DND-41 (cell line): ENCODE data around the gene SPATA19.

Experiments
- ATAC-seq: fragments of 200-7000 bp; cut with Tn5 transposase; 3 replicates; pipeline ENCODE4 v1.9.1; 2021; ENCODE audit warnings: low read depth; ENCODE audit not compliant: insufficient read depth
- DNase-seq: peaks from one replicate; pipeline ENCODE4 v3.0.0-alpha.2; 2020
- H2AFZ ChIP-seq: 2 replicates; pipeline ENCODE4 v1.6.0; 2012; ENCODE audit warnings: low read depth, low read length
- H3K27ac ChIP-seq: 2 replicates; pipeline ENCODE4 v1.5.1; 2012; ENCODE audit warnings: low read length, inconsistent platforms
- H3K27me3 ChIP-seq: fragments of 200-600 bp; sonication (generic); 2 replicates; pipeline ENCODE4 v1.6.0; 2012; ENCODE audit warnings: low read length, mild to moderate bottlenecking, inconsistent platforms; ENCODE audit not compliant: insufficient read depth, poor library complexity
- H3K36me3 ChIP-seq: 2 replicates; pipeline ENCODE4 v1.5.1; 2012; ENCODE audit warnings: low read length, inconsistent platforms; ENCODE audit not compliant: insufficient read depth
- H3K4me1 ChIP-seq: 2 replicates; pipeline ENCODE4 v1.5.1; 2012; ENCODE audit warnings: mild to moderate bottlenecking, low read length; ENCODE audit not compliant: insufficient read depth
- H3K4me2 ChIP-seq: 2 replicates; pipeline ENCODE4 v1.6.0; 2012; ENCODE audit warnings: mild to moderate bottlenecking, moderate library complexity, low read length, inconsistent platforms; ENCODE audit not compliant: insufficient read depth
- H3K4me3 ChIP-seq, 2 experiments: fragments of 200-600 bp in 1 of 2; shearing (Covaris generic) in 1 of 2; 2 replicates each; pipeline ENCODE4 v1.5.1; 2012 to 2016; ENCODE audit warnings: inconsistent platforms in 2 of 2, low read length in 2 of 2, mild to moderate bottlenecking in 2 of 2, low read depth in 1 of 2, moderate library complexity in 1 of 2
- H3K79me2 ChIP-seq: 2 replicates; pipeline ENCODE4 v1.6.0; 2012; ENCODE audit warnings: low read length, inconsistent platforms; ENCODE audit not compliant: insufficient read depth
- H3K9ac ChIP-seq: 2 replicates; pipeline ENCODE4 v1.6.0; 2012; ENCODE audit warnings: low read depth, mild to moderate bottlenecking, inconsistent platforms, low read length, moderate library complexity
- H3K9me3 ChIP-seq: 2 replicates; pipeline ENCODE4 v1.5.1; 2012; ENCODE audit warnings: low read length, moderate library complexity, mild to moderate bottlenecking, inconsistent platforms; ENCODE audit not compliant: insufficient read depth, severe bottlenecking
- H4K20me1 ChIP-seq: 2 replicates; pipeline ENCODE4 v1.6.0; 2012; ENCODE audit warnings: low read length; ENCODE audit not compliant: insufficient read depth
- EZH2 ChIP-seq: IDR thresholded peaks from 3 replicates; pipeline ENCODE4 v1.6.1; 2012; ENCODE audit warnings: borderline replicate concordance, low read depth, mild to moderate bottlenecking, moderate library complexity, low read length, inconsistent platforms; ENCODE audit not compliant: severe bottlenecking
- TF ChIP-seq, protein P1 (sequence below): IDR thresholded peaks from 2 replicates; pipeline ENCODE4 v1.5.1; 2012; ENCODE audit warnings: borderline replicate concordance, low read length, moderate library complexity, mild to moderate bottlenecking; ENCODE audit not compliant: poor library complexity, severe bottlenecking; ENCODE audit errors: extremely low read depth

Gene SPATA19

DNA sequence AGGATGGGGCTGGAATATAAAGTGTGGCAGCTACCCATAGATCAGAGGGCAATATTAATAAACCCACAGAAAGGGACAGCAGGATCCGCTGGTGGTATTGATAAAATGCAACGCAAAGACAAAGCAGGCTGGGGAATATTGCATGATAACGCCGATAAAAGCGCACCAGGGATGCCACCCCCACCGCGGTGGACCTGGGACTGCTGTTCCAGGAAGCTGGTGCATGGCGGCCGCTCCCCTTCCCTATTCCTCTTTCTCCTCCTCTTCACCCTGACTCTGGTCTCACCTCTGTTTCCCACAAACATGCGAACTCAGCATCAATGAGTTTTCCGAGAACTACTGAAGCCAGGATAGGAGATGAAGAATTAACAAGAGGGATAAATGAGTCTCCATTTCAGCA, 20.2 kb downstream of the SPATA19 start:
- H3K9me3 ChIP-seq: no peaks in the 10 kb centered on the region
- H3K4me2 ChIP-seq: no peak overlapping the region
- H2AFZ ChIP-seq: no peak overlapping the region
- H3K27me3 ChIP-seq: peaks cover 9% of the 10 kb centered on the region
- DNase-seq (no peak), ATAC-seq (no peak)
- H3K36me3 ChIP-seq: no peaks in the 10 kb centered on the region
- H3K4me1 ChIP-seq: no peaks in the 10 kb centered on the region
- H3K79me2 ChIP-seq: no peaks in the 10 kb centered on the region
- no peak overlapping the region for H3K4me3 ChIP-seq
- TF ChIP-seq, protein P1, sequence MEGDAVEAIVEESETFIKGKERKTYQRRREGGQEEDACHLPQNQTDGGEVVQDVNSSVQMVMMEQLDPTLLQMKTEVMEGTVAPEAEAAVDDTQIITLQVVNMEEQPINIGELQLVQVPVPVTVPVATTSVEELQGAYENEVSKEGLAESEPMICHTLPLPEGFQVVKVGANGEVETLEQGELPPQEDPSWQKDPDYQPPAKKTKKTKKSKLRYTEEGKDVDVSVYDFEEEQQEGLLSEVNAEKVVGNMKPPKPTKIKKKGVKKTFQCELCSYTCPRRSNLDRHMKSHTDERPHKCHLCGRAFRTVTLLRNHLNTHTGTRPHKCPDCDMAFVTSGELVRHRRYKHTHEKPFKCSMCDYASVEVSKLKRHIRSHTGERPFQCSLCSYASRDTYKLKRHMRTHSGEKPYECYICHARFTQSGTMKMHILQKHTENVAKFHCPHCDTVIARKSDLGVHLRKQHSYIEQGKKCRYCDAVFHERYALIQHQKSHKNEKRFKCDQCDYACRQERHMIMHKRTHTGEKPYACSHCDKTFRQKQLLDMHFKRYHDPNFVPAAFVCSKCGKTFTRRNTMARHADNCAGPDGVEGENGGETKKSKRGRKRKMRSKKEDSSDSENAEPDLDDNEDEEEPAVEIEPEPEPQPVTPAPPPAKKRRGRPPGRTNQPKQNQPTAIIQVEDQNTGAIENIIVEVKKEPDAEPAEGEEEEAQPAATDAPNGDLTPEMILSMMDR: no peak
- TF ChIP-seq EZH2: no peak
- no peak overlapping the region for H3K9ac ChIP-seq
- no peak overlapping the region for H3K27ac ChIP-seq
- 0 out of 2 replicates have a peak, but pooled peaks cover 4% of the 10 kb centered on the region for H4K20me1 ChIP-seq

DNA sequence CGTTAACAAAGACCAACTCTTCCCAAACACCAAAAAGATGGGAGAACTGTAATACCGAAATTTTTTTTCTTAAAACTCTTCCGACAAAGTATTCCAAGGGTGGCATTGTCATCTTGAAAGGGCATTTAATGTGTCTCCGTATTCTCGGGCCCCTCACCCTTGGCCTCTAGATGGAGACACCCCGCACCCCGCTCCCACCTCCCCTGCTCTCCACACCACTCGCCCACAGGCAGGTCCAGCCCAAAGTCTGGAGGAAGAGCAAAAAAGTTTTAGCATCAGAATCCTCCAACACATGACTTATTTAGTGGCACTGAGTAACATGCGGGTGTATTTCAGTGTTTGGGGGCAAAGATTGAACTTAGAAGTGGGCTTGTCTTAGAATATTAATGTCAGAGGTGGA, 20.7 kb downstream of the SPATA19 start:
- Histone ChIP-seq H3K4me2 (no peak overlapping the region), H3K4me1 (no peaks in the 10 kb centered on the region), H3K27me3 (peaks cover 12% of the 10 kb centered on the region), H2AFZ (no peak overlapping the region), H4K20me1 (0 out of 2 replicates have a peak, but pooled peaks cover 4% of the 10 kb centered on the region), H3K9ac (no peak overlapping the region), H3K4me3 (no peak overlapping the region), H3K36me3 (no peaks in the 10 kb centered on the region), H3K79me2 (no peaks in the 10 kb centered on the region), H3K9me3 (no peaks in the 10 kb centered on the region), H3K27ac (no peak overlapping the region)
- DNase-seq: no peak
- TF ChIP-seq, protein P1: no peak
- no peak for TF ChIP-seq EZH2
- no peak for ATAC-seq

DNA sequence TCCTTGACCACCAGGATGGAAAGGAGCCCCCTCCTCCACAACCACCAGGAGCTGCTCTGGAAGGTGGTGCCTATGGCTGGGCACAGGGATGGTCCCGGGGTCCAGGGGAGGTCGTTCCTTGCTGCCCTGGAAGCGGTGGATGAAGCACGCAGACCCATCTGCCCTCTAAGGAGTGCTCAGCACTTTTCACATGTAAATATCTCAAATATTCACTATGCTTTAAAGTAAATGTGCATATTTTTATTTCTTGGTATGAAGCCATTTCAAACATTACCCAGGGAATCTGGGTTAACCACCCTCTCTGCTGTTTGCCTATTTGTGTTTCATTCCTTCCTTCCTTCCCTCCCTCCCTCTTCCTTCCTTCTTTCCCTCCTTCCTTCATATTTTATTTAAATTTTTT, 21.7 kb downstream of the SPATA19 start:
- no peak for TF ChIP-seq EZH2
- TF ChIP-seq, protein P1: no peak
- DNase-seq: no peak
- Histone ChIP-seq H3K79me2 (no peaks in the 10 kb centered on the region), H4K20me1 (peaks cover 7% of the 10 kb centered on the region; the same call in 1 of the 2 replicates), H3K27me3 (peaks cover 12% of the 10 kb centered on the region), H3K27ac (no peak overlapping the region), H3K4me1 (no peaks in the 10 kb centered on the region), H3K9me3 (no peaks in the 10 kb centered on the region), H3K4me3 (no peak overlapping the region), H3K36me3 (no peaks in the 10 kb centered on the region), H3K4me2 (no peak overlapping the region), H3K9ac (no peak overlapping the region), H2AFZ (no peak overlapping the region)
- no peak for ATAC-seq

DNA sequence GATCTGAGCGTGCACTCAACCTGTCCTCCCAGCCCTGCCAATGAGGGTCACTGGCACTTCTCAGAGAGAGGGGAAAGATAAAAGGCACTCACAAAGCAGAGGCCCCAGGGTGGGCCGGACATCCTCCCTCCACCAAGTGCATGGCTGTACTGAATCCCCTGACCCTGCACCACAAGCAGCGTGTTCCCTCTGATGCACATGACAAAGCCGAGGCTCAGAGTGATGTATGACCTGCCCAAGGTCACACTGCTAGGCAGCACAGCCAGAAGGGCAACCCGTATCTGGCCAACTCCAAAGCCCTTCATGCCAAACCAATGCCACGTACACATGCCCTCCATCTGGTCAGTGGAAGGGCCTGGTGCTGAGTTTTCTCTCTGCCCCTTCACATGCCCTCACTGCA, 22.1 kb downstream of the SPATA19 start:
- ATAC-seq (no peak), DNase-seq (no peak)
- Histone ChIP-seq H3K79me2 (no peaks in the 10 kb centered on the region), H3K36me3 (no peaks in the 10 kb centered on the region), H3K4me3 (no peak overlapping the region), H2AFZ (no peak overlapping the region), H3K27me3 (peaks cover 12% of the 10 kb centered on the region), H3K4me1 (no peaks in the 10 kb centered on the region), H3K9ac (no peak overlapping the region), H4K20me1 (peaks cover 7% of the 10 kb centered on the region; the same call in 1 of the 2 replicates), H3K9me3 (no peaks in the 10 kb centered on the region), H3K27ac (no peak overlapping the region), H3K4me2 (no peak overlapping the region)
- TF ChIP-seq EZH2: no peak
- TF ChIP-seq, protein P1: no peak
